NCI-H524 treated with DMSO at 0.1 percent for 48 hours (cell line): ENCODE measurements around the gene GPR151.

Experiments
- DNase-seq: peaks from one replicate; lab custom pipeline; 2025; lab: John Stamatoyannopoulos, UW

GPR151 gene

DNA sequence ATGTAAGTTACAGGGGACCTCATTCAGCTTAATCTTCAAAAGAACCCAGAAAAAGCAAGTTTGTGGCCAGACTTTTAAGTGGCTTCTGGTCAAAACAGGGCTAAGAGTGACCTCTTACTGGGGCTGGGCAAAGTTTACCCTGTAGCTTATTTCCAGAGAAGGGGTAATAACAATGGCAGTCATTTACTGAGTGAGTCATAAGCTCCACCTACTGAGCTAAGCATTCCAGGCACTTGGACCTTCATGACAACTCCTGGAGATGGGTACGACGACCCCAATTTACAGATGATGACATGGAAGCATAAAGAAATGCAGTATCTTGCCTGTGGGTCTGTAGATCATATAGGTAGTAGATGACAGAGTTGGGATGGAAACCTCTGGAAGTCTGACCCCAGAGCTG is 4.7 kb upstream of the GPR151 start:
- DNase-seq: no peak

GRCh38 chr5:146519554-146519953 is 3.6 kb upstream of the GPR151 start:
- DNase-seq: no peak

DNA sequence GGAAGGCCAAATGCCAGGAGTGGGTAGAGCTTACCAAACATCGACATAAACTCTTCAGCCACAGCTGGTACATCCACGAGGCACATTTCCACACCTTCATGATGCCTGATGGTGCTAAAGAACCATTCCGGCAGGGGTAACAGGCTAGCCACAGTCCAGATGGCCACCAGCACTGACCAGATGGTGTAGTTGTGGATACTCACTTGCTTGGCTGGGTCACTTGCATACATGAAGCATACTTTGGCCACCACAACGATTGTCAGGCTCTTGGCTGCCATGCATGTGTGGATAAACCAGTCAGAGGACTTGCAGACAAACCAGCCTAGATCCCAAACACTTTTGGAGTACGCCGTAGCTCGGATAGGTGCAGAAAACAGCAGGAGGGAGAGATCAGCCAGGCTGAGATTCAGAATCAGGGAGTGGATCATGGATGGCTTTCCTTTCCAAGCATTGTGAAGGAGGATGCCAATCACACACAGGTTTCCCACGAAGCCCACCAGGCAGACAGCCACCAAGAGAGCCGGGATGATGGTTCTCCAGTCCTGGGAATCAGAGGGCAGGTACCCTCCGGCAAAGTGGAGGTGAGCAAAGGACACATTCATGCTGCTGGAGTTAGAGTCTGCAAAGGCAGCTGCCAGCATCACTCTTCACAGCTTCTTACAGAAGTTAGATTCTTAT is 378 bp downstream of the GPR151 start:
- no peak for DNase-seq

DNA sequence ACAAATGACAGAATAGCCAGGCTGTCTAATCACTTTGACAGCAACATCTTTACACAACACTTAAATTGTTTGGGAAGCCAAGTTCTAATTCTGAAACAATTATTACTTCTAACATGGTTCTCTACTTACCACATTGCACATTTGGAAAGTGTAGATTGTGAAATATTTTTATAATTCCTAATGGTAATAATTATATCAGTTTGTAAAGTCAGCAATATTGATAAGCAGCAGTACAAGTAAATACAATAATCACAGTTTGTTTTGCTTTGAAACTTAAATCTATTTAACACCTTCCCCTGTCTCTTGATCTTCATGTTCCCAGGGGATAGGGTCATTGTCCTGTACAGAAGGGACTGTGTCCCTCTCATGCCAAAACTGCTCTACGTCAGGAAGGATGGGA is 1.4 kb downstream of the GPR151 start:
- DNase-seq: no peak

DNA sequence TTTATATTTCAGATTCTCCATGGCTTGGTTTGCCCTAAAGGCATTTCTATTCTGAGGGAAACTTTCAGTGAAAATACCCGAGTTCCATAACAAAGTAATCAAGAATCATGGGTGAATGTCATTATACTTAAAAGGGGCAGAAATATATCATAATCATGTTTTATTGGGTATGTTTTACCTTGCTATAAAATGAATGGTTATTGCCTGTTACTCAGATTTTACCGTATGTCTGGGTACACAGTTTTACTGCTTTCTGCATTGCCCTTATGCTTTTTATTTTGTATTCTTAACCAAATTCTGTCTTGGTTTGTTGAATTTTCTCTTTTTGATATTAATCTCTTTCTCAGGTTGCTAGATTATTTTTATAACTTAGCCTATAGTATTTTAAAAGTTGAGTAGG is 2.5 kb downstream of the GPR151 start:
- no peak for DNase-seq

- DNase-seq: no peak
Observed at GRCh38 chr5:146510559-146511125, 5.3 kb downstream of the GPR151 start.

- no peak for DNase-seq
Observed at GRCh38 chr5:146507428-146507827, 8.6 kb downstream of the GPR151 start.

GRCh38 chr5:146499680-146500079 is 16.3 kb downstream of the GPR151 start:
- no peak for DNase-seq

DNA sequence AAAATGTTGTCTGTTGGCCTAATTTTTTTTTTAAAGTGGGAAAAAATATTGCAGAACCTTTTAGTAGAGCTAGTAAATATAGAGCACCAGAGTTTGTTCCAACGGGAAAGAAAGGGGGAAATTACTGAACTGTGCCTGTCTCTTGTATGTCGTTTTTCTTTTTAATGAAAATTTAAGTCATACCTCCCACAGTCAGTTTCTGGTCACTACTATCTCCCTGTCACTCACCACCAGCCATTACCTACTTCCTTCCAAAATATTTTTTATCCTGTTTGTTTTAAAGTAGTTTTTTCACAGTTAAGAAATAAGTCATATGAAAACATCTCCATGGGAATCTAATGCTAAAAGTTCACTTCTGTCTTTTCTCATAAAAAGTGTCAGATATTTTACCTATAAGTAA is 21.3 kb downstream of the GPR151 start:
- no peak for DNase-seq

- DNase-seq: no peak
Observed at GRCh38 chr5:146490089-146490843, 25.7 kb downstream of the GPR151 start.

- DNase-seq: no peak
Observed at GRCh38 chr5:146484714-146485391, 31.1 kb downstream of the GPR151 start.

DNA sequence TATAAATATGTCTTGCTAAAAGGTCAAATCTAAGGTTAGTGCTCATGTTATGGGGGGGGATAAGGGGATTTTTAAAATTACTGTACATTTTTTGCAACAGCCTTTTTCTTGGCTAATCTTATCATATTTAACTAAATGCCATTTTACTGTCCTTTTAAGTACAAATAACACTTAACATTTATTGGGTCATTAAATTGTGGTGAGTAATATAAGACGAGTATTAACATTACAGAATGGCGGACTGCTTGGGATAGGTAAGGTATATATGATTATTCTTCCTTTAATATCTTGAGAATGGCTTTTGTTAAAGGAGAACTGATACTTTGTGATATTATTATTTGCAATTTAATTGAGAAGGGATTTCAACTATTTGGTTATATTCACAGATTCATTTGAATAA is 33.2 kb downstream of the GPR151 start:
- DNase-seq: no peak

DNA sequence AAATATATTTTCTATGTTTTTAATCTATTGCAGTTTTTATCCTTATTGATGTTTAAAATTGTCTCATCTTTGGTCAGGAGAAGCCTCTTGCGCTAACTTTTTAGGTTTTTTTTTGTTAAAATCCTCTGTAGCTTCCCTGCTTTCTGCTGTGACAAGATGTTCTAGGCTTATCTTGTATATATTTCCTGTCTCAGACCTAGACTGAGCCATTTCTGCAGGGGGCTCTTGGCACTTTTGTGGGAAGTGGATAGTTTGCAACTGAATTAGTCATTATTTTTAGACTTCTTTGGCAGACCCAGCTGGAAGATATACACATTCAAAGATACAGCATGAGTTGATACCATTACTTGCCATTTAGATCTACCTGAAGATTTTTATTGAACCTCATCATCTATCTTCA is 40.1 kb downstream of the GPR151 start:
- no peak for DNase-seq

DNA sequence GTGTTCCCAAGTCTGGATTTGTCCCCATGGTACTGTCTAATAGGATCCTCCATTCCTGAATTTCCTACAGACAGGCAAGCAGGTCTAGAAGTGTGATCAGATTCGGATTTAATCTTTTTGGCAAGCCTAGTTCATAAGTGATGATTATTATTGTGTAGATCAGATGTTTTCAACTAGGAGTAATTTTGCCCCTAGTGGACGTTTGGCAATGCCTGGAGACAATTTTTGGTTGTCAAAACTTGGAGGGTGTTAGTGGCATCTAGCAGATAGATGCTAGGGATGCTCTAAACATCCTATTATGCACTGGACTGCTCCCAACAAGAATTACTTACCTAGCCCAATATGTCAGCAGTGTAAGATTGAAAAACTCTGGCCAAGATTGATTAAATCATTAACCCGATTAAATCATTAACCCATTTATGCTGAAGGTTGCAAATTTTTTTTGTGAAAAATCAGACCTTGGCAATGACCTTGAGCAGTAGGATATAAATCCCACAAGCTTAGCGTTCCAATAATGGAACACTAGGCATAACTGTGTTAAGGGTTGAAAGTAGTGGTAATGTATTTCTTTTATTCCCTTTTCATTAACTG is 40.7 kb downstream of the GPR151 start:
- no peak for DNase-seq

GRCh38 chr5:146474065-146474464 is 41.9 kb downstream of the GPR151 start:
- DNase-seq: no peak

DNA sequence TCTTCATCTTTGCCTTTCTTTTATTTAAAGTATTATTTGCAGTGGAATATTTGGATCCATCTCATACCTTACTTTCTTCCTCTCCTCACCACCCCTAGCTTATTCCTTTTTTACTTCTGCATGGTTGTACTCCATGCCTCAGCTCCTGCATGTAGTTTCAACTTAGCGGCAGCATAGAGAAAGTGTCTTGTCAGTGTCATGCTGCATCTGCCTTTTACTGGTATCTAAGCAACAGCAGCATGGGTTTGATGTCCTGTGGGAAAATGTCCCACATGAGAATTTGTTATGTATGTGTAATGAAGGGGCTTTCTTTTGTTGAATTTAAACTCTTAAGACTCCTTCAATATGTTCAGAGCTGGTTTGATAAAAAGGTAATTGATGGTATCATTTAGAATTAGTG is 48.2 kb downstream of the GPR151 start:
- DNase-seq: no peak

GRCh38 chr5:146466521-146467349 is 49.3 kb downstream of the GPR151 start:
- DNase-seq: no peak

GRCh38 chr5:146463446-146463845 is 52.5 kb downstream of the GPR151 start:
- DNase-seq: no peak
